Tibial nerve (tissue), 4 donors: ENCODE results near the gene CLASP2. TPM values are rescaled to one million over a fixed set of nuclear protein-coding genes. Genes with fewer than 3 reads are reported as not detected.

ENCODE experiments used
- DNase-seq, 2 donors: peaks; one replicate each; pipeline ENCODE4 v3.0.0-alpha.2; 2019; ENCODE audit warnings: low spot score in 2 of 2
- H3K27ac ChIP-seq, 4 donors: fragments of 200-600 bp; sonication (generic) in 3 of 4; one replicate each; pipeline ENCODE4 v1.5.1; 2017 to 2019; ENCODE audit warnings: mild to moderate bottlenecking in 1 of 4
- H3K27me3 ChIP-seq, 2 donors: fragments of 200-600 bp; sonication (generic) in 1 of 2; one replicate each; pipeline versions ENCODE4 v1.5.1 to v1.6.0; 2017 to 2019
- H3K36me3 ChIP-seq, 3 donors: fragments of 200-600 bp; sonication (generic); one replicate each; pipeline ENCODE4 v1.5.1; 2018 to 2019
- H3K4me1 ChIP-seq, 4 donors: fragments of 200-600 bp; sonication (generic) in 3 of 4; one replicate each; pipeline ENCODE4 v1.5.1; 2017 to 2019
- H3K4me3 ChIP-seq, 4 donors: fragments of 200-600 bp; sonication (generic) in 3 of 4; one replicate each; pipeline ENCODE4 v1.5.1; 2017 to 2019; ENCODE audit warnings: mild to moderate bottlenecking in 1 of 4, moderate library complexity in 1 of 4
- H3K9me3 ChIP-seq, 4 donors: fragments of 200-600 bp; sonication (generic) in 3 of 4; one replicate each; pipeline ENCODE4 v1.5.1; 2017 to 2019
- EP300 ChIP-seq, 2 donors: sonication (generic); formaldehyde crosslinking; IDR thresholded peaks; one replicate each; pipeline ENCODE4 v1.6.1; 2017; ENCODE audit warnings: antibody characterized with exemption in 2 of 2, mild to moderate bottlenecking in 1 of 2
- POLR2A ChIP-seq, 2 donors: fragments of 450-650 bp; IDR thresholded peaks; one replicate each; pipeline ENCODE4 v1.6.1; 2017; ENCODE audit warnings: antibody characterized with exemption in 2 of 2, mild to moderate bottlenecking in 2 of 2, moderate library complexity in 2 of 2
- WGBS, 2 donors: methylation state at CpG; one replicate each; pipeline ENCODE4 v1.1.5; 2018; 5-methylcytosine and 5-hydroxymethylcytosine counted together
- total RNA-seq, 4 donors: library from RNA; depleted of rRNA; stranded (reverse); fragments of >200 nt; gene quantifications; one replicate each; pipeline ENCODE4 v1.1.0, GENCODE V29; 2016
- TF ChIP-seq, protein P1 (sequence below), 5 experiments: fragments of 200-600 bp in 3 of 5; fragments of 450-650 bp in 2 of 5; sonication (generic) in 3 of 5; IDR thresholded peaks; one replicate each; pipeline ENCODE4 v1.5.1; 2016 to 2019; ENCODE audit warnings: antibody characterized with exemption in 5 of 5, mild to moderate bottlenecking in 3 of 5, moderate library complexity in 2 of 5

Gene CLASP2
- total RNA-seq, 4 donors from 2014 or later, result 95.1 to 161 (median 106) TPM

- no peak for DNase-seq
- Histone ChIP-seq H3K36me3 (peaks cover 3 to 78% (median 5%) of the 10 kb centered on the region in 3 donors), H3K4me1 (no peaks in the 10 kb centered on the region), H3K27me3 (no peaks in the 10 kb centered on the region), H3K27ac (no peak overlapping the region), H3K9me3 (no peaks in the 10 kb centered on the region), H3K4me3 (no peak overlapping the region)
- no peak for TF ChIP-seq EP300 (IDR thresholded peaks at IDR 0.05)
- TF ChIP-seq, protein P1, sequence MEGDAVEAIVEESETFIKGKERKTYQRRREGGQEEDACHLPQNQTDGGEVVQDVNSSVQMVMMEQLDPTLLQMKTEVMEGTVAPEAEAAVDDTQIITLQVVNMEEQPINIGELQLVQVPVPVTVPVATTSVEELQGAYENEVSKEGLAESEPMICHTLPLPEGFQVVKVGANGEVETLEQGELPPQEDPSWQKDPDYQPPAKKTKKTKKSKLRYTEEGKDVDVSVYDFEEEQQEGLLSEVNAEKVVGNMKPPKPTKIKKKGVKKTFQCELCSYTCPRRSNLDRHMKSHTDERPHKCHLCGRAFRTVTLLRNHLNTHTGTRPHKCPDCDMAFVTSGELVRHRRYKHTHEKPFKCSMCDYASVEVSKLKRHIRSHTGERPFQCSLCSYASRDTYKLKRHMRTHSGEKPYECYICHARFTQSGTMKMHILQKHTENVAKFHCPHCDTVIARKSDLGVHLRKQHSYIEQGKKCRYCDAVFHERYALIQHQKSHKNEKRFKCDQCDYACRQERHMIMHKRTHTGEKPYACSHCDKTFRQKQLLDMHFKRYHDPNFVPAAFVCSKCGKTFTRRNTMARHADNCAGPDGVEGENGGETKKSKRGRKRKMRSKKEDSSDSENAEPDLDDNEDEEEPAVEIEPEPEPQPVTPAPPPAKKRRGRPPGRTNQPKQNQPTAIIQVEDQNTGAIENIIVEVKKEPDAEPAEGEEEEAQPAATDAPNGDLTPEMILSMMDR (IDR thresholded peaks at IDR 0.05), result no peak
- WGBS, 2 donors, result 95 to 98% methylated on average over 2 of the region's 2 CpGs
These were observed 138.2 kb downstream of the CLASP2 start for GRCh38 chr3:33579840-33580239.

DNA sequence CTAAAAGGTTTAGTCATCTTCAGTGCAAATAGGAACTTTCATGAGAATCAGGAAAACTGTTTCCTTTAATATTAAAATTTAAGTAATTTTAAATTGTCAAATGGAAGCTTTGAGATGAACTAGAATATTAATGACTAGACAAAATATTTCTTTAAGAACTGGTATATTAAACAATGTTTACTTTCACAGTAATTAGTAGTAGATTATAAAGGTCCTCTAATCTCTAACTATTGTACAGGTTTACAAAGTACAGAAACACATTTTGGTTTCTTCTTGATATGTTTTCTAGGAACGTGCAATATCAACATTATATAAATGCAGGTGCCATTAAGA lies 138.9 kb downstream of the CLASP2 start:
- DNase-seq, result no peak
- H3K36me3 ChIP-seq, result peaks cover 3 to 78% (median 5%) of the 10 kb centered on the region in 3 donors
- peak overlapping the region in 1 of 4 donors; percentile 3 for H3K27ac ChIP-seq
- H3K4me1 ChIP-seq, result no peaks in the 10 kb centered on the region
- TF ChIP-seq, protein P1 (IDR thresholded peaks at IDR 0.05), result no peak
- TF ChIP-seq EP300 (IDR thresholded peaks at IDR 0.05) (no peak), POLR2A (IDR thresholded peaks at IDR 0.05) (no peak)
- WGBS, 2 donors, result 75 to 88% methylated on average over 1 of the region's 1 CpG
- no peaks in the 10 kb centered on the region for H3K9me3 ChIP-seq
- H3K4me3 ChIP-seq, result no peak overlapping the region
- no peaks in the 10 kb centered on the region for H3K27me3 ChIP-seq

DNA sequence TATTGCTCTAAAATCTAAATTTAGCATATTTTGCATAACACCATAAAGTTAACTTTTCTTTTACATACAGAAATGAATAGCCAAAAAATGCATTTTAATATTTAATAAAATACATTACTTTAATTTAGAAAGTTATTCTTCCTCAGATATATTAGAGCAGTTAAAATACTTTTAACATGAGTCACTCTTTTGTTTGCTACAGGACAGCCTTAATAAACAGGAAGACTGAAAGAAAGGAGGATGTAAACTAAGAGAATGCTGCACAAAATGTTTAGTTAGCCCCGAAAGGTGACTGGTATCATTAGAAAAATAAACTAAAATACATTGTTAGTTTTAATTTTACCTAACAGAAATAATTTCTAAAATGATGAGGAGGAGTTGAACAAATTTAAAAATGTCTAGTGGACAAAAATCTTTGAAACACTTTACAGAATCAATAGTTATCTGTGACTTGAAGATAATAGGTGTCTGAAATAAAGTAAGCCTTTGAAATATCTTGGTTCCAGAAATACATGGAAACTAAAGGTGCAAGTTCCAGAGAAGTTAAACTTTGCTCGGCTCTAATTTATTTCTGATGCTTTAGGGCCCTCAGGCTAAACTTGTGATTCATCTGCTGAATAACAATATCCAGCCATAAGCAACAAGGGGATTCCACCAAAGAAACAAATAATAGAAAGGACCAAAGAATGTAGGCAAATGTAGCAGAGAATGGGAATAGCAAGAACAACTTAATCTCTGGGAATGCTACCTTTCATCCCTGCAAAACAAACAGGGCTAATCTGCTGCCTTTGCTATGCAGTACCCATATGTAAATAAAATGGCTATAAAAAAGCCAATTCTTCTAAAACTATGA lies 139.5 kb downstream of the CLASP2 start:
- no peaks in the 10 kb centered on the region for H3K4me1 ChIP-seq
- peaks cover 3 to 77% (median 5%) of the 10 kb centered on the region in 3 donors for H3K36me3 ChIP-seq
- no peaks in the 10 kb centered on the region for H3K27me3 ChIP-seq
- 60 to 67% methylated on average over 2 of the region's 2 CpGs for WGBS, 2 donors
- H3K4me3 ChIP-seq, result no peak overlapping the region
- DNase-seq, result no peak
- H3K9me3 ChIP-seq, result no peaks in the 10 kb centered on the region
- peak overlapping the region in 1 of 4 donors; percentile 3 for H3K27ac ChIP-seq
- TF ChIP-seq POLR2A (IDR thresholded peaks at IDR 0.05), result no peak
- no peak for TF ChIP-seq EP300 (IDR thresholded peaks at IDR 0.05)
- TF ChIP-seq, protein P1 (IDR thresholded peaks at IDR 0.05), result no peak

DNA sequence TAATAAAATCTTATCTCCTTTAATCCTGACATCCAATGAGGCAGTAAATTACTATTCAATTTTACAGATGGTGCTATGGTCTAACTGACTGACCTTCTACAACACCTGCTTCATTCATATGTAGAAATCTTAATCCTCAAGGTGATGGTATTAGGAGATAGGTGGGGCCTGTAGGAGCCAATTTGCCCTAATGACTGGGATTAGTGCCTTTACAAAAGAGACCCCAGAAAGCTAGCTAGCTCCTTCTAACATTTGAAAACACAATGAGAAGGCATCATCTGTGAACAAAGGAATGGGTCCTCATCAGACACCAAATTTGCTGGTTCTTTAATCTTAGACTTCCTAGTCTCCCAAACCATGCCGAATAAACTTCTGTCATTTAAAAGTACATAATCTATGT lies 140.5 kb downstream of the CLASP2 start:
- WGBS, 2 donors, result 64 to 71% methylated on average over 1 of the region's 1 CpG
- TF ChIP-seq EP300 (IDR thresholded peaks at IDR 0.05) (no peak), POLR2A (IDR thresholded peaks at IDR 0.05) (no peak)
- TF ChIP-seq, protein P1 (IDR thresholded peaks at IDR 0.05), result no peak
- Histone ChIP-seq H3K27me3 (no peaks in the 10 kb centered on the region), H3K27ac (no peak overlapping the region), H3K36me3 (peaks cover under 1 to 76% (median 5%) of the 10 kb centered on the region in 3 donors), H3K9me3 (no peaks in the 10 kb centered on the region), H3K4me3 (no peak overlapping the region), H3K4me1 (no peaks in the 10 kb centered on the region)
- no peak for DNase-seq

- Histone ChIP-seq H3K4me1 (no peaks in the 10 kb centered on the region), H3K27ac (no peak overlapping the region), H3K9me3 (no peaks in the 10 kb centered on the region), H3K27me3 (no peaks in the 10 kb centered on the region), H3K36me3 (peaks cover 0 to 74% (median 5%) of the 10 kb centered on the region in 3 donors), H3K4me3 (no peak overlapping the region)
- TF ChIP-seq EP300 (IDR thresholded peaks at IDR 0.05), result no peak
- TF ChIP-seq, protein P1 (IDR thresholded peaks at IDR 0.05), result no peak
- TF ChIP-seq POLR2A (IDR thresholded peaks at IDR 0.05), result no peak
- 84 to 89% methylated on average over 3 of the region's 3 CpGs for WGBS, 2 donors
- no peak for DNase-seq
These were observed 140.9 kb downstream of the CLASP2 start for GRCh38 chr3:33577173-33577572.
